ENCODE data around the gene KRTAP10-2. TPM values are rescaled to one million over a fixed set of nuclear protein-coding genes. Genes with fewer than 3 reads are reported as not detected.
"Not testable (repeated sequence)": the region's sequence is repeated elsewhere in the genome, so short reads cannot be mapped to it uniquely, and the experiment has no call there.

KRTAP10-2 gene
- total RNA-seq, 4 donors from 2014 or later: not detected

GRCh38 chr21:44552681-44553080 is 1.4 kb upstream of the KRTAP10-2 start:
- Histone ChIP-seq H3K4me3 (replicated peaks in 1 of 3) (no peak overlapping the region), H3K27ac (no peak overlapping the region), H3K36me3 (no peaks in the 10 kb centered on the region), H3K27me3 (no peaks in the 10 kb centered on the region), H3K4me1 (no peaks in the 10 kb centered on the region), H3K9me3 (no peaks in the 10 kb centered on the region)
- WGBS, 2 donors: 73 to 84% methylated on average over 13 of the region's 13 CpGs
- intact Hi-C loops (cut with DNase I): no loop called here
- TF ChIP-seq CTCF (IDR thresholded peaks at IDR 0.05): no peak
- no peak for TF ChIP-seq POLR2A (IDR thresholded peaks at IDR 0.05)
- no peak for DNase-seq

GRCh38 chr21:44552136-44552535 is 831 bp upstream of the KRTAP10-2 start:
- Histone ChIP-seq H3K27me3 (no peaks in the 10 kb centered on the region), H3K9me3 (no peaks in the 10 kb centered on the region), H3K4me1 (no peaks in the 10 kb centered on the region), H3K36me3 (no peaks in the 10 kb centered on the region), H3K27ac (no peak overlapping the region), H3K4me3 (replicated peaks in 1 of 3) (no peak overlapping the region)
- 84% methylated on average over 5 of the region's 6 CpGs; no CpG with 5 or more reads in 1 of the 2 donors for WGBS, 2 donors
- intact Hi-C loops (cut with DNase I): no loop called here
- TF ChIP-seq CTCF (IDR thresholded peaks at IDR 0.05): no peak
- TF ChIP-seq POLR2A (IDR thresholded peaks at IDR 0.05): no peak
- no peak for DNase-seq

- H3K4me1 ChIP-seq: no peaks in the 10 kb centered on the region
- intact Hi-C loops (cut with DNase I): no loop called here
- WGBS, 2 donors: 57 to 85% methylated on average over 5 to 10 of the region's 10 CpGs
- TF ChIP-seq CTCF (IDR thresholded peaks at IDR 0.05) (no peak), POLR2A (IDR thresholded peaks at IDR 0.05) (no peak)
- H3K36me3 ChIP-seq: no peaks in the 10 kb centered on the region
- no peak overlapping the region for H3K27ac ChIP-seq
- H3K4me3 ChIP-seq (replicated peaks in 1 of 3): no peak overlapping the region
- no peaks in the 10 kb centered on the region for H3K9me3 ChIP-seq
- H3K27me3 ChIP-seq: no peaks in the 10 kb centered on the region
- no peak for DNase-seq
These were observed 498 bp downstream of the KRTAP10-2 start for GRCh38 chr21:44550807-44551206.

- intact Hi-C loops (cut with DNase I); H3K9me3 ChIP-seq; H3K4me3 ChIP-seq (replicated peaks in 1 of 3); H3K27me3 ChIP-seq; DNase-seq; H3K27ac ChIP-seq; H3K4me1 ChIP-seq; H3K36me3 ChIP-seq: not testable (repeated sequence)
- 30 to 77% methylated on average over 1 to 17 of the region's 17 CpGs for WGBS, 2 donors
These were observed 1.0 kb downstream of the KRTAP10-2 start for GRCh38 chr21:44550285-44550684.

GRCh38 chr21:44549525-44550211 is 1.6 kb downstream of the KRTAP10-2 start:
- no peak for DNase-seq
- Histone ChIP-seq H3K27me3 (no peaks in the 10 kb centered on the region), H3K4me3 (replicated peaks in 1 of 3) (no peak overlapping the region), H3K4me1 (no peaks in the 10 kb centered on the region), H3K9me3 (no peaks in the 10 kb centered on the region), H3K36me3 (no peaks in the 10 kb centered on the region), H3K27ac (no peak overlapping the region)
- intact Hi-C loops (cut with DNase I): no loop called here
- 80 to 87% methylated on average over 14 to 24 of the region's 25 CpGs for WGBS, 2 donors
- TF ChIP-seq POLR2A (IDR thresholded peaks at IDR 0.05) (no peak), CTCF (IDR thresholded peaks at IDR 0.05) (no peak)
